ENCODE measurements around the gene TUBB6. TPM values are rescaled to one million over a fixed set of nuclear protein-coding genes. Genes with fewer than 3 reads are reported as not detected.

TUBB6 gene
- total RNA-seq, 1 experiment from 2014 or later, result 240 TPM

DNA sequence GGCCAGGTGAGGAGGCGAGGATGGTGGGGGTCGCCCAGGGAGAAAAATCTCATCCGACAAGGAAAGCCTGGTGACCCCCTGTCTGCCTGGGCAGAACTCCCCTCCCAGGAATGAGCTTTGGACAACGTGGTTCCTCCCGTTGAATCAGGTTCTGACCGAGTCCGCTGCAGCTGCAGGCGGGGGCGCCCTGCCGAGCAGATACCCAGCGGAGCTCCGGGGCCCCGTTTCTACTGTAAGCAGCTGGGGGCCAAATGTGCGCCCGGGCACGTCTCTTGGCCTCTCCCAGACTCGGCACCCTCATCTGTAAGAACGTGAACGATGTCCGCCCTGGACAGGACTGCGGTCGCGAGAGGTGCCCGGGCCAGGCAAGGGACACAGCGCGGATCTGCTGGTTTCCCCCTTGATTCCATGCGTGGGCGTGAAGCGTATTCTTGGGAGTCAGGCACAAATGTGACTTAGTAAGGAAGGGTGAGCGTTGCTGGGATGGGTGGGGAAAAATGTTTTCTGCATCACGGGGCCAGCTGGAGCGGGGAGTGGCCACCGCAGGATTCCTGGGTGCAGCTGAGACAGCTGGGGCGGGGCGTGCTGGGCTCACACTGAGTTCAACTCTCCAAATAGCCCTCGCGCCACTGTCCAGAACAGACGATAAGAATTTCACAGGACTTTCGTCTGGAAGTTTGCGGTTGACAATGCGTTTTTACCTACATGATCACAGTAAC lies 20.2 kb upstream of the TUBB6 start:
- POLR2A ChIA-PET, result interaction anchor here (0.6 to 2.2 kb wide), 9 partner anchors 9 to 90 kb away, joined by 3 to 10 read pairs (median 5); partner anchors contain the start of gene AFG3L2
- Mint-ChIP-seq H3K4me3 (peak overlapping the region; percentile 82), H3K27me3 (ENCODE audit: low read depth) (peaks cover 33% of the 10 kb centered on the region)

DNA sequence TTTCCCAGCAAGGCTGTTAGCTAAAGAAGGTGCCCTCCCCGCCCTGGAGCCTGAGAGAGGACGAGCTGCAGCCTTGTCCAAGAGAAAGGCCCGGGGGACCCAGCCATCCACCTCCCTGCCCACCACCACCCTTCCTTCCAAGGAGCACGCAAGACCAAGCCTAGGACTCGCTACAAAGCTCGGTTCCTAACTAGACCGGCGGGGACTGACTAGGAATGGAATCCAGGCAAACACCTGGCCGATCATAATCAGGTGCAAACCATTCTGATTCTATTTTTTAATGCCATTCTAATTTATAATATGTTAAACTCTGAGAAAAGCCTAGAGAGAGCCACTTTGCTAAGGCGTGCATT lies 19.7 kb upstream of the TUBB6 start:
- H3K9me3 Mint-ChIP-seq, result no peaks in the 10 kb centered on the region
- DNase-seq (ENCODE audit: low spot score) (peak; percentile 40), ATAC-seq (peak; percentile 28)
- peak overlapping the region; percentile 82 for H3K4me3 Mint-ChIP-seq
- peaks cover 32% of the 10 kb centered on the region for H3K4me1 Mint-ChIP-seq
- H3K27ac Mint-ChIP-seq, result peak overlapping the region; percentile 97
- ChIA-PET POLR2A (interaction anchor here (0.9 to 2.2 kb wide), 4 partner anchors 10 to 52 kb away, joined by 3 to 10 read pairs (median 6); no protein-coding TSS in a partner anchor), CTCF (interaction anchor here (0.5 to 4.4 kb wide), 15 partner anchors 10 to 589 kb away, joined by 3 to 81 read pairs (median 6); partner anchors contain the start of genes AFG3L2, CIDEA and TUBB6)
- peaks cover 33% of the 10 kb centered on the region for H3K27me3 Mint-ChIP-seq (ENCODE audit: low read depth)
- H3K36me3 Mint-ChIP-seq, result no peaks in the 10 kb centered on the region
- TF ChIP-seq MYBL2 (CRISPR knock-in tag; IDR thresholded peaks at IDR 0.05) (no peak), ZBTB21 (CRISPR knock-in tag; IDR thresholded peaks at IDR 0.05; ENCODE audit: borderline replicate concordance) (no peak)
- TF ChIP-seq, protein P1, sequence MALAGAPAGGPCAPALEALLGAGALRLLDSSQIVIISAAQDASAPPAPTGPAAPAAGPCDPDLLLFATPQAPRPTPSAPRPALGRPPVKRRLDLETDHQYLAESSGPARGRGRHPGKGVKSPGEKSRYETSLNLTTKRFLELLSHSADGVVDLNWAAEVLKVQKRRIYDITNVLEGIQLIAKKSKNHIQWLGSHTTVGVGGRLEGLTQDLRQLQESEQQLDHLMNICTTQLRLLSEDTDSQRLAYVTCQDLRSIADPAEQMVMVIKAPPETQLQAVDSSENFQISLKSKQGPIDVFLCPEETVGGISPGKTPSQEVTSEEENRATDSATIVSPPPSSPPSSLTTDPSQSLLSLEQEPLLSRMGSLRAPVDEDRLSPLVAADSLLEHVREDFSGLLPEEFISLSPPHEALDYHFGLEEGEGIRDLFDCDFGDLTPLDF (CRISPR knock-in tag; IDR thresholded peaks at IDR 0.05), result no peak
- TF ChIP-seq, protein P2, sequence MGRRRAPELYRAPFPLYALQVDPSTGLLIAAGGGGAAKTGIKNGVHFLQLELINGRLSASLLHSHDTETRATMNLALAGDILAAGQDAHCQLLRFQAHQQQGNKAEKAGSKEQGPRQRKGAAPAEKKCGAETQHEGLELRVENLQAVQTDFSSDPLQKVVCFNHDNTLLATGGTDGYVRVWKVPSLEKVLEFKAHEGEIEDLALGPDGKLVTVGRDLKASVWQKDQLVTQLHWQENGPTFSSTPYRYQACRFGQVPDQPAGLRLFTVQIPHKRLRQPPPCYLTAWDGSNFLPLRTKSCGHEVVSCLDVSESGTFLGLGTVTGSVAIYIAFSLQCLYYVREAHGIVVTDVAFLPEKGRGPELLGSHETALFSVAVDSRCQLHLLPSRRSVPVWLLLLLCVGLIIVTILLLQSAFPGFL (CRISPR knock-in tag; IDR thresholded peaks at IDR 0.05; ENCODE audit: borderline replicate concordance), result no peak

More for the DNA sequence above, 20.2 kb upstream of the TUBB6 start:
- TF ChIP-seq ELF4 (CRISPR knock-in tag; IDR thresholded peaks at IDR 0.05; ENCODE audit: low read depth) (no peak), SP1 (CRISPR knock-in tag; conservative IDR thresholded peaks at IDR 0.05) (peak; percentile 27; the same call in 1 of the 2 replicates), MYBL2 (CRISPR knock-in tag; IDR thresholded peaks at IDR 0.05) (0 out of 2 replicates have a peak, but pooled peaks have one; percentile 2), ZNF263 (CRISPR knock-in tag; IDR thresholded peaks at IDR 0.05; ENCODE audit: low read depth) (no peak)
- TF ChIP-seq, protein P3, sequence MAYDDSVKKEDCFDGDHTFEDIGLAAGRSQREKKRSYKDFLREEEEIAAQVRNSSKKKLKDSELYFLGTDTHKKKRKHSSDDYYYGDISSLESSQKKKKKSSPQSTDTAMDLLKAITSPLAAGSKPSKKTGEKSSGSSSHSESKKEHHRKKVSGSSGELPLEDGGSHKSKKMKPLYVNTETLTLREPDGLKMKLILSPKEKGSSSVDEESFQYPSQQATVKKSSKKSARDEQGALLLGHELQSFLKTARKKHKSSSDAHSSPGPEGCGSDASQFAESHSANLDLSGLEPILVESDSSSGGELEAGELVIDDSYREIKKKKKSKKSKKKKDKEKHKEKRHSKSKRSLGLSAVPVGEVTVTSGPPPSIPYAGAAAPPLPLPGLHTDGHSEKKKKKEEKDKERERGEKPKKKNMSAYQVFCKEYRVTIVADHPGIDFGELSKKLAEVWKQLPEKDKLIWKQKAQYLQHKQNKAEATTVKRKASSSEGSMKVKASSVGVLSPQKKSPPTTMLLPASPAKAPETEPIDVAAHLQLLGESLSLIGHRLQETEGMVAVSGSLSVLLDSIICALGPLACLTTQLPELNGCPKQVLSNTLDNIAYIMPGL (CRISPR knock-in tag; IDR thresholded peaks at IDR 0.05), result 0 out of 2 replicates have a peak, but pooled peaks have one; percentile 12
- TF ChIP-seq, protein P4, sequence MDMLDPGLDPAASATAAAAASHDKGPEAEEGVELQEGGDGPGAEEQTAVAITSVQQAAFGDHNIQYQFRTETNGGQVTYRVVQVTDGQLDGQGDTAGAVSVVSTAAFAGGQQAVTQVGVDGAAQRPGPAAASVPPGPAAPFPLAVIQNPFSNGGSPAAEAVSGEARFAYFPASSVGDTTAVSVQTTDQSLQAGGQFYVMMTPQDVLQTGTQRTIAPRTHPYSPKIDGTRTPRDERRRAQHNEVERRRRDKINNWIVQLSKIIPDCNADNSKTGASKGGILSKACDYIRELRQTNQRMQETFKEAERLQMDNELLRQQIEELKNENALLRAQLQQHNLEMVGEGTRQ (CRISPR knock-in tag; IDR thresholded peaks at IDR 0.05), result peak; percentile 43; the same call in 1 of the 2 replicates
- no peaks in the 10 kb centered on the region for H3K36me3 Mint-ChIP-seq
- peak overlapping the region; percentile 55 for H3K27ac Mint-ChIP-seq
- H3K9me3 Mint-ChIP-seq, result no peaks in the 10 kb centered on the region
- DNase-seq (ENCODE audit: low spot score) (peak; percentile 57), ATAC-seq (peak; percentile 9)
- peaks cover 36% of the 10 kb centered on the region for H3K4me1 Mint-ChIP-seq
- CTCF ChIA-PET, result interaction anchor here (0.5 to 4.4 kb wide), 18 partner anchors 9 to 588 kb away, joined by 3 to 81 read pairs (median 6); partner anchors contain the start of genes AFG3L2, CIDEA and TUBB6

DNA sequence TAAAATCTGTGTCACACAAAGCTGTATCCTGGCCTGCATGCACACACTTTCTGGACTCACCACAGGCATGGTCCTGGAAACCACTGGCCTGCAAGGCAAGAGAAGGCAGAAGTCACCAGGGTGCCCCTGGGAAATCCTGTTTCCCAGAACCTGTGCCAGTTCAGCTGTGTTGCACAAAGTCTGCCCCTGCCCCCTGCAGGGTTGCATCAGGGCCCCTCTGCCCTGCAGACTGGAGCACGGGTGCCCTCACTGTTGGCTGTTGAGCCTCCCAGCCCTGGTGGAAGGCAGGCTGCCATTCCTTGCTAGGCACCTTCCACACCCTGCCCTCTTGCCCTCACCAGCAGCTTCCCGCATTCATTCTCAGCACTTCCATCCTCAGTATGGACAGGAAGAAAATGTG lies 18.0 kb upstream of the TUBB6 start:
- DNase-seq (ENCODE audit: low spot score) (no peak), ATAC-seq (no peak)
- Mint-ChIP-seq H3K27me3 (ENCODE audit: low read depth) (peaks cover 30% of the 10 kb centered on the region), H3K4me3 (no peak overlapping the region), H3K36me3 (no peaks in the 10 kb centered on the region), H3K27ac (no peak overlapping the region), H3K4me1 (peaks cover 29% of the 10 kb centered on the region), H3K9me3 (no peaks in the 10 kb centered on the region)
- CTCF ChIA-PET, result interaction anchor here (4.0 to 4.4 kb wide), 2 partner anchors 12 to 18 kb away, joined by 56 to 81 read pairs; no protein-coding TSS in a partner anchor
- POLR2A ChIA-PET, result interaction anchor here (1.8 kb wide), 1 partner anchor 11 kb away, joined by 10 read pairs; no protein-coding TSS in a partner anchor
- TF ChIP-seq ESRRA (CRISPR knock-in tag; IDR thresholded peaks at IDR 0.05; ENCODE audit: borderline replicate concordance), result no peak
- no peak for TF ChIP-seq SP1 (CRISPR knock-in tag; conservative IDR thresholded peaks at IDR 0.05)
- TF ChIP-seq JAZF1 (CRISPR knock-in tag; IDR thresholded peaks at IDR 0.05), result no peak
- no peak for TF ChIP-seq TEAD1 (CRISPR knock-in tag; IDR thresholded peaks at IDR 0.05)
- TF ChIP-seq, protein P5, sequence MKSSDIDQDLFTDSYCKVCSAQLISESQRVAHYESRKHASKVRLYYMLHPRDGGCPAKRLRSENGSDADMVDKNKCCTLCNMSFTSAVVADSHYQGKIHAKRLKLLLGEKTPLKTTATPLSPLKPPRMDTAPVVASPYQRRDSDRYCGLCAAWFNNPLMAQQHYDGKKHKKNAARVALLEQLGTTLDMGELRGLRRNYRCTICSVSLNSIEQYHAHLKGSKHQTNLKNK (CRISPR knock-in tag; IDR thresholded peaks at IDR 0.05), result no peak
- no peak for TF ChIP-seq NFATC4 (CRISPR knock-in tag; IDR thresholded peaks at IDR 0.05)
- TF ChIP-seq ZNF423 (CRISPR knock-in tag; IDR thresholded peaks at IDR 0.05), result no peak
- no peak for TF ChIP-seq NR2C2 (CRISPR knock-in tag; IDR thresholded peaks at IDR 0.05)
- TF ChIP-seq, protein P6, sequence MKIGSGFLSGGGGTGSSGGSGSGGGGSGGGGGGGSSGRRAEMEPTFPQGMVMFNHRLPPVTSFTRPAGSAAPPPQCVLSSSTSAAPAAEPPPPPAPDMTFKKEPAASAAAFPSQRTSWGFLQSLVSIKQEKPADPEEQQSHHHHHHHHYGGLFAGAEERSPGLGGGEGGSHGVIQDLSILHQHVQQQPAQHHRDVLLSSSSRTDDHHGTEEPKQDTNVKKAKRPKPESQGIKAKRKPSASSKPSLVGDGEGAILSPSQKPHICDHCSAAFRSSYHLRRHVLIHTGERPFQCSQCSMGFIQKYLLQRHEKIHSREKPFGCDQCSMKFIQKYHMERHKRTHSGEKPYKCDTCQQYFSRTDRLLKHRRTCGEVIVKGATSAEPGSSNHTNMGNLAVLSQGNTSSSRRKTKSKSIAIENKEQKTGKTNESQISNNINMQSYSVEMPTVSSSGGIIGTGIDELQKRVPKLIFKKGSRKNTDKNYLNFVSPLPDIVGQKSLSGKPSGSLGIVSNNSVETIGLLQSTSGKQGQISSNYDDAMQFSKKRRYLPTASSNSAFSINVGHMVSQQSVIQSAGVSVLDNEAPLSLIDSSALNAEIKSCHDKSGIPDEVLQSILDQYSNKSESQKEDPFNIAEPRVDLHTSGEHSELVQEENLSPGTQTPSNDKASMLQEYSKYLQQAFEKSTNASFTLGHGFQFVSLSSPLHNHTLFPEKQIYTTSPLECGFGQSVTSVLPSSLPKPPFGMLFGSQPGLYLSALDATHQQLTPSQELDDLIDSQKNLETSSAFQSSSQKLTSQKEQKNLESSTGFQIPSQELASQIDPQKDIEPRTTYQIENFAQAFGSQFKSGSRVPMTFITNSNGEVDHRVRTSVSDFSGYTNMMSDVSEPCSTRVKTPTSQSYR (CRISPR knock-in tag; IDR thresholded peaks at IDR 0.05), result no peak
- TF ChIP-seq, protein P7, sequence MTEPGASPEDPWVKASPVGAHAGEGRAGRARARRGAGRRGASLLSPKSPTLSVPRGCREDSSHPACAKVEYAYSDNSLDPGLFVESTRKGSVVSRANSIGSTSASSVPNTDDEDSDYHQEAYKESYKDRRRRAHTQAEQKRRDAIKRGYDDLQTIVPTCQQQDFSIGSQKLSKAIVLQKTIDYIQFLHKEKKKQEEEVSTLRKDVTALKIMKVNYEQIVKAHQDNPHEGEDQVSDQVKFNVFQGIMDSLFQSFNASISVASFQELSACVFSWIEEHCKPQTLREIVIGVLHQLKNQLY (CRISPR knock-in tag; IDR thresholded peaks at IDR 0.05), result no peak
- TF ChIP-seq SOX15 (CRISPR knock-in tag; IDR thresholded peaks at IDR 0.05), result no peak
- no peak for TF ChIP-seq ZNF671 (CRISPR knock-in tag; IDR thresholded peaks at IDR 0.05)

All from WTC11 (cell line).